K562 (cell line): ENCODE measurements around the gene EMX2. TPM values are rescaled to one million over a fixed set of nuclear protein-coding genes. Genes with fewer than 3 reads are reported as not detected.

Experiments
- ATAC-seq: fragments of 200-7000 bp; cut with Tn5 transposase; 3 replicates; pipeline ENCODE4 v1.9.1; 2020; ENCODE audit warnings: moderate library complexity
- BruUV-seq: library from RNA; stranded (reverse); fragments of 400-500 nt; replicated peaks from 2 replicates; lab custom pipeline; 2021; lab: Mats Ljungman, UMichigan
- CTCF ChIA-PET: fragments of 300-600 bp; formaldehyde crosslinking; extraction: SDS; loops from one replicate; lab custom pipeline; 2021; ENCODE audit warnings: low intra/inter-chr PET ratio; lab: Yijun Ruan, JAX
- POLR2A ChIA-PET: fragments of 300-600, 350-650 bp; sonication (Branson Sonifier 250); formaldehyde crosslinking; extraction: SDS; loops from one replicate; lab custom pipeline; 2021; ENCODE audit warnings: antibody characterized with exemption, inconsistent platforms; lab: Yijun Ruan, JAX
- DNase-seq, 4 experiments: peaks; one replicate each; pipeline versions ENCODE4 v3.0.0 to v3.0.0-alpha.2; 2011 to 2018; ENCODE audit warnings: low spot score in 3 of 4, mixed read lengths in 3 of 4; ENCODE audit errors: extremely low read depth in 1 of 4
- FAIRE-seq: peaks from 2 replicates; lab custom pipeline; 2011; peaks lifted over from hg19 to GRCh38; lab: Jason Lieb, UNC
- H2AFZ ChIP-seq: 2 replicates; pipeline ENCODE4 v1.6.0; 2011; ENCODE audit warnings: low read depth, low read length, control low read depth, inconsistent platforms
- H3K27ac ChIP-seq: fragments of 200-600 bp; 3 replicates; pipeline ENCODE4 v1.8.0; 2011; ENCODE audit warnings: low read depth, mild to moderate bottlenecking, control low read depth, inconsistent platforms, low read length, moderate library complexity, mixed read lengths; ENCODE audit errors: extremely low read depth
- H3K27me3 ChIP-seq, 2 experiments: fragments of 300-600 bp in 1 of 2; 2 replicates in 1 of 2; 3 replicates in 1 of 2; pipeline versions ENCODE4 v1.6.0 to v1.8.0; 2011; ENCODE audit warnings: inconsistent platforms in 2 of 2, low read length in 2 of 2, mild to moderate bottlenecking in 1 of 2, mixed read lengths in 1 of 2, moderate library complexity in 1 of 2; ENCODE audit not compliant: control insufficient read depth in 2 of 2, insufficient read depth in 2 of 2
- H3K36me3 ChIP-seq: fragments of 300-600 bp; 3 replicates; pipeline ENCODE4 v1.8.0; 2011; ENCODE audit warnings: mild to moderate bottlenecking, low read length, inconsistent platforms; ENCODE audit not compliant: control insufficient read depth, insufficient read depth
- H3K4me1 ChIP-seq, 2 experiments: fragments of 200-600 bp in 1 of 2; replicated peaks in 1 of 2; 2 replicates in 1 of 2; 3 replicates in 1 of 2; pipeline versions ENCODE4 v1.5.1 to v1.8.0; 2011; ENCODE audit warnings: inconsistent platforms in 2 of 2, low read length in 2 of 2, mild to moderate bottlenecking in 1 of 2, mixed read lengths in 1 of 2, moderate library complexity in 1 of 2; ENCODE audit not compliant: control insufficient read depth in 2 of 2, insufficient read depth in 2 of 2
- H3K4me2 ChIP-seq: 2 replicates; pipeline ENCODE4 v1.6.1; 2011; ENCODE audit warnings: low read length, control low read depth, inconsistent platforms, mixed read lengths; ENCODE audit not compliant: insufficient read depth
- H3K4me3 ChIP-seq: fragments of 200-600 bp; sonication (generic), shearing (Covaris generic); 2 replicates; pipeline ENCODE4 v1.5.1; 2016; ENCODE audit warnings: control low read depth, inconsistent platforms
- H3K79me2 ChIP-seq: fragments of 200-600 bp; 3 replicates; pipeline ENCODE4 v1.8.0; 2011; ENCODE audit warnings: low read length, inconsistent platforms; ENCODE audit not compliant: control insufficient read depth, insufficient read depth
- H3K9ac ChIP-seq, 2 experiments: 2 replicates each; pipeline versions ENCODE4 v1.6.0 to v1.6.1; 2011; ENCODE audit warnings: low read depth in 2 of 2, low read length in 2 of 2, control low read depth in 1 of 2, inconsistent platforms in 1 of 2, mild to moderate bottlenecking in 1 of 2, mixed read lengths in 1 of 2; ENCODE audit not compliant: insufficient read depth in 1 of 2
- H3K9me1 ChIP-seq: one replicate; pipeline ENCODE4 v1.6.0; 2011; ENCODE audit warnings: inconsistent platforms, mild to moderate bottlenecking, low read length, moderate library complexity; ENCODE audit not compliant: control insufficient read depth, insufficient read depth
- H3K9me3 ChIP-seq: replicated peaks from 2 replicates; pipeline ENCODE4 v1.5.1; 2011; ENCODE audit warnings: low read depth, low read length, inconsistent platforms; ENCODE audit not compliant: control insufficient read depth, insufficient read depth
- H4K20me1 ChIP-seq: replicated peaks from 2 replicates; pipeline ENCODE4 v1.6.1; 2011; ENCODE audit warnings: low read length, inconsistent platforms, mixed read lengths; ENCODE audit not compliant: control insufficient read depth, insufficient read depth
- CAMTA2 ChIP-seq: fragments of 250-450 bp; sonication (Bioruptor Pico); conservative IDR thresholded peaks from 2 replicates; pipeline ENCODE4 v1.5.1; 2022
- FOXK1 ChIP-seq: sonication (generic); formaldehyde crosslinking; IDR thresholded peaks from 2 replicates; pipeline ENCODE4 v1.8.0; 2022; ENCODE audit warnings: missing genetic modification reagents, mild to moderate bottlenecking, borderline replicate concordance
- HNRNPLL ChIP-seq: fragments of 200-400 bp; formaldehyde crosslinking; IDR thresholded peaks from 2 replicates; pipeline ENCODE4 v1.6.1; 2017; ENCODE audit warnings: low read length, low read depth, mild to moderate bottlenecking; ENCODE audit not compliant: poor library complexity, severe bottlenecking
- ILF3 ChIP-seq: fragments of 450-650 bp; IDR thresholded peaks from 2 replicates; pipeline ENCODE4 v1.6.1; 2018; ENCODE audit warnings: antibody characterized with exemption, mild to moderate bottlenecking, moderate library complexity, borderline replicate concordance
- MIER1 ChIP-seq: fragments of 450-650 bp; IDR thresholded peaks from 2 replicates; pipeline ENCODE4 v1.6.1; 2016; ENCODE audit warnings: antibody characterized with exemption, mild to moderate bottlenecking, low read depth
- POU5F1 ChIP-seq: fragments of 150-350 bp; IDR thresholded peaks from 2 replicates; pipeline ENCODE4 v1.6.1; 2014; ENCODE audit warnings: borderline replicate concordance, low read length, low read depth, mild to moderate bottlenecking; ENCODE audit not compliant: partially characterized antibody
- RFX7 ChIP-seq: fragments of 250-450 bp; sonication (Bioruptor Pico); IDR thresholded peaks from 2 replicates; pipeline ENCODE4 v1.5.1; 2021; ENCODE audit warnings: mild to moderate bottlenecking
- YBX1 ChIP-seq: fragments of 450-650 bp; IDR thresholded peaks from 2 replicates; pipeline ENCODE4 v1.7.1; 2016; ENCODE audit warnings: mild to moderate bottlenecking
- ZBTB11 ChIP-seq, 3 experiments: fragments of 200-800 bp in 1 of 3; fragments of 250-450 bp in 1 of 3; fragments of 450-650 bp in 1 of 3; sonication (Bioruptor Pico) in 1 of 3; sonication (Bioruptor generic) in 1 of 3; formaldehyde crosslinking in 1 of 3; IDR thresholded peaks; 2 replicates each; pipeline versions ENCODE4 v1.6.1 to v1.8.0; 2016 to 2022; ENCODE audit warnings: mild to moderate bottlenecking in 2 of 3, missing genetic modification characterization in 2 of 3, missing compliant biosample characterization in 1 of 3, moderate library complexity in 1 of 3
- ZC3H8 ChIP-seq: fragments of 450-650 bp; IDR thresholded peaks from 2 replicates; pipeline ENCODE4 v1.6.1; 2017
- ZNF274 ChIP-seq: IDR thresholded peaks from 2 replicates; pipeline ENCODE4 v1.6.1; 2011; ENCODE audit warnings: low read depth, mild to moderate bottlenecking, low read length, moderate library complexity, borderline replicate concordance
- ZNF41 ChIP-seq: fragments of 250-450 bp; sonication (Bioruptor Pico); conservative IDR thresholded peaks from 2 replicates; pipeline ENCODE4 v1.4.0; 2020; ENCODE audit warnings: mild to moderate bottlenecking
- WGBS: fragments of 100-300 bp; shearing (Covaris generic); methylation state at CpG from one replicate; pipeline ENCODE4 v1.1.6; 2016; ENCODE audit warnings: low coverage, mixed read lengths; ENCODE audit not compliant: insufficient coverage; ENCODE audit errors: missing lambda C conversion rate; 5-methylcytosine and 5-hydroxymethylcytosine counted together
- in situ Hi-C: fragments of 300-500 bp; cut with MboI; formaldehyde crosslinking; loops from 4 replicates; pipeline ENCODE4 v1.15.0; 2018; ENCODE audit warnings: inconsistent platforms, mixed read lengths
- intact Hi-C: fragments of 100-400 bp; cut with micrococcal nuclease; formaldehyde crosslinking; loops from 2 replicates; pipeline ENCODE4 v1.14.2; 2022
- polyA plus RNA-seq, 8 experiments: library from polyadenylated mRNA; depleted of rRNA in 4 of 8; stranded (reverse) in 5 of 8; unstranded in 3 of 8; fragments of >200 nt; fragmentation: Nextera tagmentation in 2 of 8; fragmentation: Illumina TruSeq in 1 of 8; extraction: Ambion mirVana in 2 of 8; extraction: Trizol in 1 of 8; gene quantifications; 2 replicates each; pipeline versions ENCODE4 v1.2.1 to v1.2.3, GENCODE V29; 2011 to 2014; ENCODE audit warnings: inconsistent platforms in 1 of 8, missing spikeins in 1 of 8
- total RNA-seq, 7 experiments: library from RNA; depleted of rRNA in 6 of 7; stranded (reverse); fragments of >200 nt in 6 of 7; fragmentation: Illumina TruSeq in 2 of 7; extraction: Trizol in 2 of 7; gene quantifications; 2 replicates each; pipeline versions ENCODE4 v1.2.1 to v1.2.3, GENCODE V29; 2011 to 2021; ENCODE audit warnings: low replicate concordance in 1 of 7
- TF ChIP-seq, protein P1 (sequence below): fragments of 450-650 bp; IDR thresholded peaks from 2 replicates; pipeline ENCODE4 v1.6.1; 2016; ENCODE audit warnings: low read depth, mild to moderate bottlenecking, moderate library complexity

Gene EMX2
- total and polyA plus RNA-seq, 9 of the 15 experiments (the other 6 are each of a cell fraction or from before 2014, with no cell fraction given) = not detected

- no peak for FAIRE-seq
- no TSS peak for BruUV-seq
- ATAC-seq = no peak
- Histone ChIP-seq H3K79me2 (no peaks in the 10 kb centered on the region), H3K4me1 (peaks cover 0 to 15% of the 10 kb centered on the region in 2 experiments; a peak in 2 of 5 replicates), H3K4me3 (no peak overlapping the region), H2AFZ (no peak overlapping the region), H3K9me3 (no peaks in the 10 kb centered on the region), H3K9me1 (no peaks in the 10 kb centered on the region), H3K9ac (no peak overlapping the region), H3K27me3 (peaks cover 16 to 66% of the 10 kb centered on the region in 2 experiments), H3K27ac (no peak overlapping the region), H3K4me2 (no peak overlapping the region), H4K20me1 (no peaks in the 10 kb centered on the region; the same call in 1 of the 2 replicates), H3K36me3 (no peaks in the 10 kb centered on the region)
- TF ChIP-seq ZBTB11 (CRISPR knock-in tag; IDR thresholded peaks at IDR 0.05) (no peak), POU5F1 (no peak), RFX7 (no peak), MIER1 (no peak), HNRNPLL (no peak), CAMTA2 (CRISPR knock-in tag) (no peak), ZC3H8 (no peak), ILF3 (no peak), ZNF41 (no peak), FOXK1 (CRISPR knock-in tag) (no peak), ZNF274 (no peak), YBX1 (no peak)
- TF ChIP-seq, protein P1, sequence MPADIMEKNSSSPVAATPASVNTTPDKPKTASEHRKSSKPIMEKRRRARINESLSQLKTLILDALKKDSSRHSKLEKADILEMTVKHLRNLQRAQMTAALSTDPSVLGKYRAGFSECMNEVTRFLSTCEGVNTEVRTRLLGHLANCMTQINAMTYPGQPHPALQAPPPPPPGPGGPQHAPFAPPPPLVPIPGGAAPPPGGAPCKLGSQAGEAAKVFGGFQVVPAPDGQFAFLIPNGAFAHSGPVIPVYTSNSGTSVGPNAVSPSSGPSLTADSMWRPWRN = no peak
- CTCF ChIA-PET = no interaction called here
- POLR2A ChIA-PET = no interaction called here
- no peak for DNase-seq
- WGBS = 2% methylated on average over 28 of the region's 67 CpGs
- in situ Hi-C loops = loop anchor here (25.0 kb wide), 1 partner anchor 692 kb away; no protein-coding TSS in a partner anchor
- intact Hi-C loops = no loop called here
These were observed 2.8 kb downstream of the EMX2 start for GRCh38 chr10:117545141-117546019.
